PC-3 (cell line): Measurements from ENCODE around the gene MCCC1.

Experiments
- EZH2 ChIP-seq: fragments of 300-600 bp; sonication (generic); IDR thresholded peaks from one replicate; pipeline ENCODE4 v1.6.1; 2017; ENCODE audit warnings: antibody characterized with exemption, mild to moderate bottlenecking, low read length; ENCODE audit not compliant: unreplicated experiment
- EZH2phosphoT487 ChIP-seq: fragments of 300-600 bp; sonication (generic); IDR thresholded peaks from 2 replicates; pipeline ENCODE4 v1.6.1; 2018; ENCODE audit warnings: mild to moderate bottlenecking, antibody characterized with exemption, low read length, borderline replicate concordance
- TF ChIP-seq, protein P1 (sequence below): fragments of 300-600 bp; sonication (generic); conservative IDR thresholded peaks from 2 replicates; pipeline ENCODE4 v1.5.1; 2017; ENCODE audit warnings: antibody characterized with exemption, low read depth, mild to moderate bottlenecking, low read length

DNA sequence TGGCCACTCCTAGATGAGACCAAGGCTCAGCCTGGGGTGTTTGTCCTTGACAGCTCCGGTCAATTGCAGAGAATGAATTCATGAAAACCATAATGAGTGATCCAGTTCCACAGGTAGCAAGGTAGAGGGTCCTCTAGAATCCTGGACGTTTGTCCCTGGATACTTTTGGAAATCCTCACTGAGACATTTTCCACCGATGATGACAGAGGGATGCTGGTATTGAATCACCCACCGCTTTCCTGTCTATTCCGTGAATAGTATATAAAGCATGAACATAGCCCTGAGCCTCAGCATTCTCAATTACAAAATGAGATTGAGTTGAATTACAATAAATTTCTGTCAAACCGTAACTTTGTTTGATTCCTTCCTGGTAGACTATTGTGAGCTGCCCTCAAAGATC, 113.3 kb downstream of the MCCC1 start:
- TF ChIP-seq, protein P1, sequence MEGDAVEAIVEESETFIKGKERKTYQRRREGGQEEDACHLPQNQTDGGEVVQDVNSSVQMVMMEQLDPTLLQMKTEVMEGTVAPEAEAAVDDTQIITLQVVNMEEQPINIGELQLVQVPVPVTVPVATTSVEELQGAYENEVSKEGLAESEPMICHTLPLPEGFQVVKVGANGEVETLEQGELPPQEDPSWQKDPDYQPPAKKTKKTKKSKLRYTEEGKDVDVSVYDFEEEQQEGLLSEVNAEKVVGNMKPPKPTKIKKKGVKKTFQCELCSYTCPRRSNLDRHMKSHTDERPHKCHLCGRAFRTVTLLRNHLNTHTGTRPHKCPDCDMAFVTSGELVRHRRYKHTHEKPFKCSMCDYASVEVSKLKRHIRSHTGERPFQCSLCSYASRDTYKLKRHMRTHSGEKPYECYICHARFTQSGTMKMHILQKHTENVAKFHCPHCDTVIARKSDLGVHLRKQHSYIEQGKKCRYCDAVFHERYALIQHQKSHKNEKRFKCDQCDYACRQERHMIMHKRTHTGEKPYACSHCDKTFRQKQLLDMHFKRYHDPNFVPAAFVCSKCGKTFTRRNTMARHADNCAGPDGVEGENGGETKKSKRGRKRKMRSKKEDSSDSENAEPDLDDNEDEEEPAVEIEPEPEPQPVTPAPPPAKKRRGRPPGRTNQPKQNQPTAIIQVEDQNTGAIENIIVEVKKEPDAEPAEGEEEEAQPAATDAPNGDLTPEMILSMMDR = no peak
- TF ChIP-seq EZH2 = no peak
- no peak for TF ChIP-seq EZH2phosphoT487
